HG03354 (cell line): ENCODE results near the gene TRIM15.
A peak's percentile ranks its signal among the peaks of the same experiment; 100 is the strongest.

Experiments used
- ATAC-seq: cut with Tn5 transposase; IDR thresholded peaks from one replicate; pipeline ENCODE4 v1.9.1; 2021; ENCODE audit warnings: mild to moderate bottlenecking; ENCODE audit not compliant: unreplicated experiment, poor library complexity, severe bottlenecking

The TRIM15 gene

DNA sequence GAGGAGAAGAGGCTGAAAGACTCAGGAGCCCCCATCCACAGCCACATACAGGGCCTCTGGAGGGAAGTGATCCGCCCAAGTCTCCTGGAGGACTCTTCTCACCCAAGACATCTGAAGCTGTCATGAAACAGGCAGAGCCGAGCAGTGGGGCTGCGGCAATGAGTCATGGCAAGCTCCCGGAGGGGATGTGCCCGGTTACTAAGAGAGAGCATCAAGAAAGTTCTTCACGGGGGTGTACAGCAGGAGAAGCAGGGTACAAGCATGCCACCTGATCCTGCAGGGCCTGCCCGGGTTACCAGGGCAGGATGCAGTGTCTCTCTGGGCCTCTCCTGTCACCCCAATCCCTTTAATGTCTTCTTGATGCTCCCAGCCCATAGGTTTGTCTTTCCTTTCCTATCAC lies 28.7 kb downstream of the TRIM15 start:
- no peak for ATAC-seq

DNA sequence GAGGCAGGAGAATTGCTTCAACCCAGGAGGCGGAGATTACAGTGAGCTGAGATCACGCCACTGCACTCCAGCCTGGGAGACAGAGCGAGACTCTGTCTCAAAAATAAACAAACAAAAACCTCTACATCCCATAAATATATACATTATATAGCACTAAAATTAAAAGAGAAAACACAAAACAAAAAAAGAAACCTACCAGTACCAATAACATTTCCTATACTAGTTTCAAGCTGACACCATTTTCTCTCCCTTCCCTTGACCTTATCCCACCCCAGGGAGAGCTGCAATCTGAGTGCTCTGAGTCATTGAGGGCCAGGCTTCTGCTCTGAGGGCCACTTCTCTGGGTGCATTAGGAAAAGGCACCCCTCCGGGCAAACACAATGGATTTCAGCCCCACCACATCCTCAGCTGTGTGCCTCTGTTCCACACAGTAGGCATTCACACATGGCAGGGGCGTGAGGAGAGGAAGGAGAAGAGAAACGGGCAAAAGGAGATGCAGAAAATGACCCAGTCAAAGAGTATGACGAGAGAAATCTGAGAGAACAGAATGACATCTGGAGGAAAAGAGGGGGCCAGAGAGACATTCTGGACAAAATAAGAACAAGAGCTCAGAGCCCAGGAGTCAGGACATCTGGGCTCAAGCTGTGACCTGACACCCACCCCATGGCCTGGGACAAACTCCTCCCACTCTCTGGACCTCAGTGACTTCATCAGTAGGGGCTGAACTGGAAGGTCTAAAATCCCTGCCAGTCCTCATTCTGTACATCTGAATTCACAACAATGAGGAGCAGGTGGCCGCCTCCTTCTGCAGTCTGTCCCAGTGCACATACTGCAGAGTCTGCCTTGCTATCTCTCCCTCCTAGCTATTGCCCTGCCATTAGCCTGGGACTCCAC lies 31.7 kb downstream of the TRIM15 start:
- ATAC-seq: no peak

DNA sequence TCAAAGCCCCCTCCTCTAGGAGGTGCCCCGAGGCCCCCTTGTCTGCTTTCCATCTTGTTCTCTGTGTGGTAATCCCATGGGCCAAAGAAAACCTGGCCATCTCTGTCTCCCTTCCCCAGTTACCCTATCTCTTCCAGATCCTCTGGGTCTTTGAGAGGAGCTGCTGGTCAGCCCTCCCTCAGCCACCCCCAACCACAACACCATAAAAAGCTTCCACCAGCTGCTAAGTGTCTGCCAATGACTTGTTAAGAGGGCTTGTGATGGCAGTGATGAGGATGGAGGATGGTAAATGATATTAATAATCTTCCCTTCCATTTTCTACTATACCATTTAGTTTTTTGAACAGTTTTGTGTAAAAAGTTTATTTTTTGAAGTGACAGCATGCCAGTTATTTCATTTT lies 32.6 kb downstream of the TRIM15 start:
- ATAC-seq: no peak

DNA sequence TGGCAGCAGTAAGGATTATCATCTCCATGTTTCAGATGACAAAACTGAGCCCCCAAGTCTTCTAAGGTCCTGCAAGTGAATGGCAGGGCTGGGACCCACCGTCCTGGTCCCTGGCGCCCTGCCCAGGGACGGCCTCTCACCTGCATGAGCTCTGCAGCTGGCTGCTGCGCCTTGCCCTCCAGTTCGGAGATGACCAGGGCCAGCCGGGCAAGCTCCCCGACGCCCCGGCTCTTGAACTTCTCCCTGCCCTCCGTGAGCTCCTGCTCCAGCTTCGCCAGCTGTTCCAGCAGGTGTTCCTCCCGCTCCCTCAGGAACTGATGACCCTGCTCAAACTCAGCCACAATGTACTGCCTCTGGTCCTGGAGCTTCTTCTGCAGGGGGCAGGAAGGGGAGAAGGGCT lies 33.0 kb downstream of the TRIM15 start:
- ATAC-seq: no peak

- no peak for ATAC-seq
Observed at GRCh38 chr6:30198166-30199084, 35.1 kb downstream of the TRIM15 start.

DNA sequence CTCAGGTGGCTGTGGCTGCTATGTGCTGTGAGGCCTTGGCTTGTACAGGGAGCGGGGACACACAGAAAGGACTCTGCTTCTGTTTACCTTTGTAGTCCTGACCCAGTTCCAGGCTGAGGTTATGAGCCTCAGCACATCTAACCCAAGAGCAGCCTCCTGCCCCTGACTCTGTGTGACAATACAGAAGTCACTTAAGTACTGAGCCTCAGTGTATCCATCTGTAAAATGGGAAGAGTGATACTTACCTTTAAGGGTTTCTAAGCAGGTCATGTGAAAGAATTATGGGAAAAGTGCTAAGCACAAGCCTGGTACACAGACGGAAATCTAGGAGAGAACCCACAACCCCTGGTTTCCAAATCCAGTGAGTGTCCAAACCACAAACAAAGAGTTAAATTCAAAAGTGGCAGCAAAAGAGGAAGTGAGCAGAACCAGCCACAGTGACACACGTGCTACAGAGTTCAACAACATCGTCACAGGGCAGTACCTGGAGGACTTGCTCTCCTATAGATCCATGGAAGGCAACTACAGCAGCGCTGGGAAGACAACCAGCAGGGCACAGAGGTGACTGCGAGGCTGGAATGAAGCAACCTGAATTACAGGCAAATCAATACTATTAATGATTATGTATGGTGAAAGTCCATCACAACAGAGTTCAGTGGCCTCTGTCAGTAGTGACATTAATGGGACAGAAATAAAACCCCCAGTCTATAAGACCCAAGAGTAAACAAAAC lies 37.4 kb downstream of the TRIM15 start:
- ATAC-seq: peak; percentile 70

GRCh38 chr6:30202366-30202765 lies 39.0 kb downstream of the TRIM15 start:
- ATAC-seq: no peak

GRCh38 chr6:30204116-30204515 lies 40.8 kb downstream of the TRIM15 start:
- ATAC-seq: no peak

DNA sequence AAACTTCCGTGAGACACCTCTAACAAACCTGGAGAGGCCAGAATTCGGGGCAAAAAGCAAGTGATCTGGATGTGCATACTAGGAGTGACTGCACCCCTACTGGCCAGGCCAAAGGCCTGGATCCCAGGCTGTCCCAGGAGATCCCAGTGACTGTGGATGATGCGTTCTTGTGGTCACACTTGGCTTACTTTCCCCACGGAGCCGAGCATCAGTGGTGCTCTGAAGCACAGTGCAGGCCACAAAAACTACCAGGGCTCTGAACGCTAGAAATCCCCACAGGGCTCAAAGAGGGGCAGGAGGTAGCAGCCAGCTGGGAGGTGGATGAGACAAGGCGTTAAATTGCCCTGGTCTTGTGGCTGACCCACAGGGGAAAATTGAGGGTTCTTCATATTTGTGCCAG lies 42.8 kb downstream of the TRIM15 start:
- no peak for ATAC-seq

DNA sequence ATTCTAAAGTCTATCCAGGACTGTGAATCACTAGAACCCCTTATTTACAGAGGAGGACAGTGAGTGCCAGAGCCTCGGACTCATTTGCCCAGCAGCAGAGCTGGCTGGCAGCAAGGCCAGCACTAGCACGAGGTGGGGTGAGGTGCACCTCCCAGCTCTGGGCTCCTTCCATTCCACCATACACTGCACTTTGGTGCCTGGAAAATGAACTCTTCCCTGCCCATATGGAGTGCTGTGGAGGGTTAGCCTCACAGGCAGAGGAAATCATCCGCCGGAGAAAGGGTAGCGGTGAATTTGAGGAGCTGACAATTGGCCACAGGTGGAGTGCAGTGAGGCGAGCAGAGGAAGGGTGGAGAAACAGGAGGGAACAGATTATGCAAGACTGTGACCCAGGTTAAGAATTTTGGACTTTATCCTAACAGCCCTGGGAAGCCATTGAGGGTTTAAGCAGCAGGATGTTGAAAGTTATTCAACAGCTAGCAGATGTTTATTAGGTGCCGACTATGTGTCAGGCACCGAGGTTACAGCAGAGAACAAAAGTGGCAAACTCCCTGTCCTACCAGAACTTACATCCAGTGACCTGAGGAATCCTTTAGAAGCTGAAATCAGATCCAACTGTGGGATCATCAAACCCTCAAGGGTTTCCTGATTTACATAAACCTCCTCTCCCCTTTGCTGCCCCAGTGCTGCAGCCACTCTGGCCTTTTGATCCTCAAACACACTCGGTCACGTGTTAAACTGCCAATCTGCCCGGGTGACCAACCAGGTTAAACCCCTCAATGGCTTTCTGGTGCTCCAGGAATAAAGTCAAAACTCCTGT lies 43.7 kb downstream of the TRIM15 start:
- ATAC-seq: no peak

- ATAC-seq: no peak
Observed at GRCh38 chr6:30207619-30208295, 44.4 kb downstream of the TRIM15 start.

DNA sequence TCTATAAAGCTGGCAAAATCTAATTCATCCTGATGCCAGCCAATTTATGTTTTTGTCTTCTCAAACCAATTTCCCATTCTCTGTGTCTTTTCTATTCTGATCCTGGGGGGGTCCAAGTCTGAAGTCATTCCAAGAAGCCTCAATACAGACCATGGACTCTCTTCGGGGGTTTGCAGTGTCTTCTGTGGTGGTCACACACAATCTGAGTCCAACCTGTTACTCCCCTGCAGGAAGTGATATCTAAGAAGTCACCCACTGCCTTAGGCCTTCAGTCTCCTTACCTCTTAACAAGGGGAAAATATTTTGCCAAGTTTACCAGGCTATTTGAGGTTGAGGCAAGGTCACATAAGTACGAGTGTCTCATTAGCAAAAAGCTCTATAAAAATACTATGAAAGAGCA lies 48.0 kb downstream of the TRIM15 start:
- no peak for ATAC-seq

- ATAC-seq: no peak
Observed at GRCh38 chr6:30211899-30212298, 48.6 kb downstream of the TRIM15 start.

DNA sequence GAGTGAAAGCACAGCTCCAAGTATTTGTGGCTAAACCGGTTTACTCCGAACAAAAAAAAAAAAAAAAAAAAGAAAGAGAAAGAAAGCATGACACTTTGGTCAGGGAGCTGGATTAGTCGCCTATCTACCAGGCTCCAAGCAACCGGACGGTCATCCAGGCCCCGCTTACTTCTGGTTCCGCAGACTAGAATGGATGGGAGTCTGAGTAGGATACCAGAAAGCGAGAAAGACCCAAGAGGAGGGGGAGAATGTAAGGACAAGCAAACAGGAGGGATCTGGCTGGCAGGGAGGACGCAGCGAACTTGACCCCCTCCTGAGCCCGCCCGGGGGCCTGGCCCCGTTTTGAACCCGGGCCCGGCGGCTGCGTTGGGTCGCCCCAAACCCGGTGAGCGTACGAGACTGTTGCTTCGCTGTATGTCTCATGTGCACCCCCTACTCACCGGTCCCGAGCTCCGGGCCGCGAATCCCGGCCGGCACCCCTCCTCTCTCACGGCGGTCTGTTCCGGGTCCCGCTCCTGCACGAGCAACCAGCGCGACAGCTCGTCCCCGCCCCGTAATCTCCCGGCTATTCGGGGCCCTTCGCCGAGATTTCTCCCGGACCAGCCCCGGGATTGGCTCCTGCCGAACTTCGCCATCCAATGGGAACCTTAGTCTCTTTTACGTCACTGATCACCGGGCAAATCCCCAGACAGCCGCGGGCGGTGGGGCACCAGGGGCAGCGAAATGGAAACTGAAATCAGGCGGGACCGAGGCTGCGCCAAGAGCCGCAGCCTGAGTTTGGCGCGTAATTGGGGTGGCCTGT lies 49.7 kb downstream of the TRIM15 start, which contains the start of gene TRIM26:
Gene TRIM26, minus strand, starts transcription at position 542 of the 802 bp plus-strand sequence. CDS start 14,303 bp downstream, outside the sequence.
- ATAC-seq: peak; percentile 82

DNA sequence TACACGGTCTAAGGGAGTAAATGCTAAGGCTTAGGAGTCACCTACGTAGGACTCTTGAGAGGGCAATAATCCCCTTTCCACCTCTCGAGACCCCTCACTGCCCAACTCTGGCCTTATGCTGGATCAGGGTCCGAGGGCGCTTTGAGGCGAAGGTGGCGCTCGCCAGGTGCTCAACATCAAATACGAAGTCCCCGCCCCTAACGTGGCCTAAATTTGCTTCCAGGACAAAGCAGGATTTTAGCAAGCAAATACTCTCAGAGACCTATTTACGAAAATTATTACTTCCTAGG lies 50.3 kb downstream of the TRIM15 start:
- ATAC-seq: no peak

DNA sequence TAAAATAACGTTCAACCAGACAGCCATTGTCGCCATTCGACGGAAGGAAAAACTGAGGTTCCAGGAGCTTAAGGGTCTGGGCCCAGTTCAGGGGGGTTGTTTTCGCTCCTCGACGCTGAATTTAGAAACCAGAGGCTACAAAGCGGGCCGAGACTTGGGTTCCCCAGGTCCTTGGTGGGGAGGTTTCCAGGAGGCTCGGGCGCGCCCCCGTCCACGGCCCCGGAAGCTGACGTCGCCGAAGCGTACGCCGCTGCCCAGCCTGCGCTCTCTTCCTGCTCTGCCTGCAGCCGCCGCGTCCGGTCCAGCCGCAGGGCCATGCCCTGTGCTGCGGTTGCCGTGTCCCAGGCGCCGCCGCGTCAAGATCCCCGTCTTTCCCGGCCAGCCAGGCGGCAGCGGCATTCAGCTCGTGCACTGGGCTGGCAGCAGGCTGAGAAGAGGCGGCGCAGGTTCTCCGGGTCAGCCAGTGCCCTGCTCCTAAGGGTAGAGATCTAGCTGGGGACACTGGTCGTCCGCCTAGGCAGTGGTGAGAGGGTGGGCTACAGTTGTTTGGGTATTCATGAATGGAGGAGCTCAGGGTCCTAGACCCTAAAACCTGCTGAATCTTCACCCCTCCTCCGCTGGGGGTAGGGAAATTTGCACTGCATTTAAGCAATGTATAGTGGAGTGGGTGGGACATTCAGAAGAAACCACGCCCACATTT lies 50.8 kb downstream of the TRIM15 start:
- ATAC-seq: peak; percentile 55

GRCh38 chr6:30214657-30214982 lies 51.3 kb downstream of the TRIM15 start:
- ATAC-seq: no peak

DNA sequence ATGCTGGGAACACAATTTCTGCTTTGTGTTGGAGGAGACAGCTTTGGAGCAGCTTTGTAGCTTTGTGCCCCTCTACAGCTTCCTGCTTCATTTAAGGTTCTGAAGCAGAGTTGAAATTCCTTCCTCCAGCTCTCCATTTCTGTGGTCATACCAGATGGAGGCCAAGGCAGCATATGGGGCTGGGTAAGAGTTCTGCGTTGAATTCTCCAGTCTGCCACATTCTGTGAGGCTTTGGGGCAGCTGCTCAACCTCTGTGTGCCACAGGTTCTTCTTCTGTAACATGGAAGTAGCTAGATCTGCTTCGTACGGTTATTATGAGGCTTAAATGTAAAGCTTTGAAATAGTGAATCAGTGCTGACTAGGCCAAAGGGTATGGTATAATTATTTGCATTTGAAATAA lies 52.8 kb downstream of the TRIM15 start:
- ATAC-seq: no peak
